Ishikawa (cell line): ENCODE results near the gene TMEM175.

ENCODE experiments used
- EP300 ChIP-seq: IDR thresholded peaks from 2 replicates; pipeline ENCODE4 v1.6.1; 2012; ENCODE audit warnings: borderline replicate concordance
- FOXM1 ChIP-seq: IDR thresholded peaks from 2 replicates; pipeline ENCODE4 v1.6.1; 2012; ENCODE audit warnings: low read depth, borderline replicate concordance
- MAX ChIP-seq: IDR thresholded peaks from 2 replicates; pipeline ENCODE4 v1.6.1; 2012
- NFIC ChIP-seq: IDR thresholded peaks from 2 replicates; pipeline ENCODE4 v1.6.1; 2012
- TAF1 ChIP-seq: IDR thresholded peaks from 2 replicates; pipeline ENCODE4 v1.6.1; 2012; ENCODE audit warnings: low read depth, mild to moderate bottlenecking
- TCF12 ChIP-seq: IDR thresholded peaks from 2 replicates; pipeline ENCODE4 v1.6.1; 2012; ENCODE audit warnings: low read depth
- YY1 ChIP-seq: IDR thresholded peaks from 2 replicates; pipeline ENCODE4 v1.6.1; 2012; ENCODE audit warnings: low read depth

- TF ChIP-seq TCF12 (no peak), TAF1 (no peak), MAX (no peak), EP300 (no peak), YY1 (no peak), NFIC (no peak), FOXM1 (no peak)
These were observed 46.9 kb upstream of the TMEM175 start for GRCh38 chr4:885353-885752.
